OCI-LY7 (cell line): Measurements from ENCODE around the gene SH3BGR. TPM values are rescaled to one million over a fixed set of nuclear protein-coding genes. Genes with fewer than 3 reads are reported as not detected.

Source experiments
- BruUV-seq: library from RNA; stranded (reverse); fragments of 400-500 nt; replicated peaks from 2 replicates; lab custom pipeline; 2021; lab: Mats Ljungman, UMichigan
- CTCF ChIA-PET: fragments of 300-600 bp; sonication (Branson Sonifier 250); formaldehyde crosslinking; loops from one replicate; lab custom pipeline; 2022; ENCODE audit warnings: antibody characterized with exemption; ENCODE audit not compliant: unreplicated experiment; lab: Charles Lee
- POLR2A ChIA-PET: fragments of 300-600 bp; sonication (Branson Sonifier 250); formaldehyde crosslinking; loops from one replicate; lab custom pipeline; 2022; ENCODE audit warnings: antibody characterized with exemption; lab: Charles Lee
- DNase-seq: peaks from one replicate; pipeline ENCODE4 v3.0.0-alpha.2; 2015; ENCODE audit warnings: low spot score
- H2AFZ ChIP-seq: fragments of 200-600 bp; sonication (generic), shearing (Covaris generic); 2 replicates; pipeline ENCODE4 v1.6.1; 2014; ENCODE audit warnings: mild to moderate bottlenecking, antibody characterized with exemption, low read length, moderate library complexity
- H3K27ac ChIP-seq: fragments of 200-600 bp; sonication (generic); 2 replicates; pipeline ENCODE4 v1.5.1; 2014; ENCODE audit warnings: mixed run types, low read depth, mild to moderate bottlenecking, moderate library complexity, low read length, inconsistent platforms; ENCODE audit not compliant: poor library complexity, severe bottlenecking
- H3K36me3 ChIP-seq: fragments of 200-600 bp; sonication (generic); 2 replicates; pipeline ENCODE4 v1.6.1; 2014; ENCODE audit warnings: mild to moderate bottlenecking, antibody characterized with exemption, low read length, moderate library complexity, mixed read lengths; ENCODE audit not compliant: insufficient read depth
- H3K4me1 ChIP-seq: fragments of 200-600 bp; sonication (generic); 2 replicates; pipeline ENCODE4 v1.5.1; 2014; ENCODE audit warnings: mild to moderate bottlenecking, low read length; ENCODE audit not compliant: insufficient read depth, poor library complexity, severe bottlenecking
- H3K4me2 ChIP-seq: fragments of 200-600 bp; sonication (generic); 2 replicates; pipeline ENCODE4 v1.6.1; 2014; ENCODE audit warnings: mild to moderate bottlenecking, low read length
- H3K4me3 ChIP-seq: fragments of 200-600 bp; sonication (generic); 2 replicates; pipeline ENCODE4 v1.5.1; 2014; ENCODE audit warnings: mild to moderate bottlenecking, low read depth, low read length; ENCODE audit not compliant: poor library complexity, severe bottlenecking
- H3K79me2 ChIP-seq: fragments of 200-600 bp; sonication (generic); 2 replicates; pipeline ENCODE4 v1.6.1; 2016; ENCODE audit warnings: low read depth, mild to moderate bottlenecking, low read length, moderate library complexity, mixed read lengths; ENCODE audit not compliant: insufficient read depth
- H3K9me2 ChIP-seq: fragments of 200-600 bp; sonication (generic); 2 replicates; pipeline ENCODE4 v1.6.1; 2016; ENCODE audit warnings: mild to moderate bottlenecking, low read length, mixed read lengths; ENCODE audit not compliant: insufficient read depth
- H3K9me3 ChIP-seq: fragments of 200-600 bp; sonication (generic); 2 replicates; pipeline ENCODE4 v1.6.1; 2014; ENCODE audit warnings: mild to moderate bottlenecking, mixed run types, low read length, mixed read lengths
- H4K20me1 ChIP-seq: fragments of 200-600 bp; sonication (generic); 2 replicates; pipeline ENCODE4 v1.6.1; 2014; ENCODE audit warnings: mild to moderate bottlenecking, antibody characterized with exemption, low read length, moderate library complexity, mixed read lengths; ENCODE audit not compliant: insufficient read depth
- CTCF ChIP-seq: fragments of 200-600 bp; sonication (generic); conservative IDR thresholded peaks from 2 replicates; pipeline ENCODE4 v1.5.1; 2014; ENCODE audit warnings: mild to moderate bottlenecking, antibody characterized with exemption, low read length, moderate library complexity, mixed read lengths
- EZH2phosphoT487 ChIP-seq: fragments of 200-600 bp; sonication (generic); IDR thresholded peaks from 2 replicates; pipeline ENCODE4 v1.6.1; 2018; ENCODE audit warnings: low read depth, borderline replicate concordance, mild to moderate bottlenecking, mixed run types, antibody characterized with exemption, low read length, moderate library complexity, mixed read lengths
- intact Hi-C: fragments of 100-400 bp; cut with micrococcal nuclease; formaldehyde crosslinking; loops from one replicate; pipeline ENCODE4 v1.10.0; 2022; ENCODE audit not compliant: unreplicated experiment
- total RNA-seq, 2 experiments: library from RNA; depleted of rRNA in 1 of 2; stranded (reverse); fragments of >200 nt in 1 of 2; shearing (Covaris generic) in 1 of 2; gene quantifications; 2 replicates each; pipeline ENCODE4 v1.2.3, GENCODE V29; 2014 to 2022

Gene SH3BGR
- total RNA-seq, 2 experiments from 2014 or later: 5.4 TPM; not detected in 1

DNA sequence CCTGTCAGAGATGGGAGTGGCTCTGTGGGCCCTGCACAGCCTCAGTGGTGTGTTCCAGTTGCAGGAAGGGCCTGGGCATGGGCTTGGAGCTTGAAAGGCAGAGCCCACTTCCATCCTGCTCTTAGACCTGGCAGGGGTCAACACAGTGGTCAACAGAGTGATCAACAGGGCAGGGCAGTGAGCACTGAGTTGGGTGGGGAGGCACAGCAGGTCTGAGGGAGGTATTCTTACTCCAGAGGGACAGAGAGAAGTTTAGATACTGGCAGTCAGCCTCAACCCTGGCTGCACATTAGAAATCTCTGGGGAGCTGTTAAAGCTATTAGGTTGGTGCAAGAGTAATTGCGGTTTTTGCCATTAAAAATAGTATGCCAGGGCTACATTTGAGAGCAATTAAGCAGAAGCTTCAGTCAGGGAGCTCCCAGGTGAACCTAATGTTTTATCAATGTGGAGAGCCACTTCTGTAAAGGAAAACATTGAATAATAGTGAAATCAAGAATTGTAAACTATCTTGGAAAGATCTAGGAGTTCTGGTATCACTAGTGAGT lies 37.7 kb downstream of the SH3BGR start:
- no peak overlapping the region for H2AFZ ChIP-seq
- no peak overlapping the region for H3K4me2 ChIP-seq
- no peaks in the 10 kb centered on the region for H3K79me2 ChIP-seq
- POLR2A ChIA-PET: interaction anchor here (0.5 to 1.1 kb wide), 4 partner anchors 13 to 351 kb away, joined by 3 to 5 read pairs (median 4); no protein-coding TSS in a partner anchor
- CTCF ChIA-PET: no interaction called here
- BruUV-seq: no TSS peak
- no peaks in the 10 kb centered on the region for H3K9me2 ChIP-seq
- no peaks in the 10 kb centered on the region for H3K36me3 ChIP-seq
- no peak overlapping the region for H3K4me3 ChIP-seq
- no peak for DNase-seq
- no peak overlapping the region for H3K27ac ChIP-seq
- 0 out of 2 replicates have a peak, but pooled peaks cover 3% of the 10 kb centered on the region for H3K9me3 ChIP-seq
- intact Hi-C loops: no loop called here
- no peak for TF ChIP-seq EZH2phosphoT487
- no peak for TF ChIP-seq CTCF
- H3K4me1 ChIP-seq: no peaks in the 10 kb centered on the region
- no peaks in the 10 kb centered on the region for H4K20me1 ChIP-seq

DNA sequence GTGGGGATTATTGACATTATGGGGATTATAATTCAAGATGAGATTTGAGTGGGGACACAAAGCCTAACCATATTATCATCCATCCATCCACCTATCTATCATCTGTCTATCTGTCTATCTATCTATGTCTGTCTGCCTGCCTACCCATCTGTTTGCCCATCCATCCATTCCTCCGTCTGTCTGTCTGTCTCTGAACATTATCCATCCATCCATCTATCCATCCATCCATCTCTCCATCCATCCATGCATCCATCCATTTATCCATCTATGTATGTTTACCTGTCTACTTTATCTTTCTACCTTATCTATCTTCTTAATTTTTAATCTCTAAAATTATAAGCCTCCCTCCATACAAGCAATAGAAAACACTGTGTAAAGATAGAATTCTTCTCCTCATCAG lies 47.4 kb downstream of the SH3BGR start:
- intact Hi-C loops: no loop called here
- Histone ChIP-seq H3K4me2 (no peak overlapping the region), H3K4me3 (no peak overlapping the region), H3K79me2 (no peaks in the 10 kb centered on the region), H2AFZ (no peak overlapping the region), H3K27ac (no peak overlapping the region), H3K36me3 (no peaks in the 10 kb centered on the region), H3K9me3 (0 out of 2 replicates have a peak, but pooled peaks cover 11% of the 10 kb centered on the region), H3K9me2 (no peaks in the 10 kb centered on the region), H3K4me1 (no peaks in the 10 kb centered on the region), H4K20me1 (no peaks in the 10 kb centered on the region)
- no TSS peak for BruUV-seq
- DNase-seq: no peak
- ChIA-PET CTCF (no interaction called here), POLR2A (interaction anchor here (1.0 kb wide), 1 partner anchor 9 kb away, joined by 3 read pairs; no protein-coding TSS in a partner anchor)
- TF ChIP-seq CTCF (no peak), EZH2phosphoT487 (no peak)

DNA sequence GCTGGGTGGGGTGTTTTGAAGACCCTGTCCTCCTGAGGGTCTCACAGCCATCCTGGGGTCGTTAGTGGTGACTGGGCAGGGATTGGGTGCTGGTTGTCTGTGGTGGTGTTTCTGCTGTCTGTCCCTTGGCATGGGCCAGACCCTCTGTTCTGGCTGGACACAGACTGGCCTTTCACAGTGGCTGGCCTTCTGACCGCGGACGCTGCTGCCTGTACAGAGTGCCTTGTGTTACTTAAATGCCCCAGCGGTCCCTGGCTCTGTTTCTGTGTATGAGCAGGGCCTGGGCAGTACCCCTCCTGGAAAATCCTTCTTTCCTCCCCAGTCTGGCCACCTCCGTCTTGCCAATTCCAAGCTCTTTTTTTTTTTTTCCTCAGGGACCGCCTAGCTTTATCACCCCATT lies 50.9 kb downstream of the SH3BGR start:
- H3K36me3 ChIP-seq: no peaks in the 10 kb centered on the region
- H3K27ac ChIP-seq: no peak overlapping the region
- no peak overlapping the region for H2AFZ ChIP-seq
- no TSS peak for BruUV-seq
- DNase-seq: no peak
- no peaks in the 10 kb centered on the region for H3K9me2 ChIP-seq
- H4K20me1 ChIP-seq: no peaks in the 10 kb centered on the region
- ChIA-PET POLR2A (interaction anchor here (0.7 to 1.3 kb wide), 3 partner anchors 11 to 349 kb away, joined by 3 to 4 read pairs (median 3); no protein-coding TSS in a partner anchor), CTCF (no interaction called here)
- H3K4me3 ChIP-seq: no peak overlapping the region
- H3K4me1 ChIP-seq: no peaks in the 10 kb centered on the region
- no peak overlapping the region for H3K4me2 ChIP-seq
- intact Hi-C loops: no loop called here
- no peaks in the 10 kb centered on the region for H3K79me2 ChIP-seq
- TF ChIP-seq CTCF (no peak), EZH2phosphoT487 (no peak)
- H3K9me3 ChIP-seq: no peaks in the 10 kb centered on the region
